Liver (tissue), 9 donors: ENCODE measurements around the gene PNLIPRP1. TPM values are rescaled to one million over a fixed set of nuclear protein-coding genes. Genes with fewer than 3 reads are reported as not detected.

Source experiments
- DNase-seq: peaks from one replicate; pipeline ENCODE4 v3.0.0-alpha.2; 2017; ENCODE audit warnings: low spot score
- H3K27ac ChIP-seq, 2 donors: one replicate each; pipeline ENCODE4 v1.7.0; 2013; ENCODE audit warnings: inconsistent platforms in 2 of 2, low read length in 2 of 2, control low read depth in 1 of 2, low read depth in 1 of 2, mild to moderate bottlenecking in 1 of 2
- H3K27me3 ChIP-seq, 4 donors: one replicate each; pipeline versions ENCODE4 v1.6.1 to v1.7.0; 2013; ENCODE audit warnings: low read length in 3 of 4, inconsistent platforms in 1 of 4, mild to moderate bottlenecking in 1 of 4, moderate library complexity in 1 of 4; ENCODE audit not compliant: control insufficient read depth in 4 of 4, insufficient read depth in 4 of 4
- H3K36me3 ChIP-seq, 4 donors: one replicate each; pipeline versions ENCODE4 v1.6.1 to v1.7.0; 2013; ENCODE audit warnings: low read length in 3 of 4, mild to moderate bottlenecking in 3 of 4, low read depth in 1 of 4, moderate library complexity in 1 of 4; ENCODE audit not compliant: control insufficient read depth in 4 of 4, insufficient read depth in 3 of 4
- H3K4me1 ChIP-seq, 4 donors: one replicate each; pipeline versions ENCODE4 v1.6.1 to v1.7.0; 2013; ENCODE audit warnings: low read length in 3 of 4, mild to moderate bottlenecking in 3 of 4, moderate library complexity in 1 of 4; ENCODE audit not compliant: control insufficient read depth in 4 of 4, insufficient read depth in 4 of 4
- H3K4me3 ChIP-seq, 3 donors: one replicate each; pipeline versions ENCODE4 v1.6.1 to v1.7.0; 2013; ENCODE audit warnings: low read length in 3 of 3, control low read depth in 1 of 3, low read depth in 1 of 3, mild to moderate bottlenecking in 1 of 3
- H3K9ac ChIP-seq, 2 donors: one replicate each; pipeline ENCODE4 v1.7.0; 2013; ENCODE audit warnings: low read length in 2 of 2, mild to moderate bottlenecking in 2 of 2, moderate library complexity in 2 of 2, control low read depth in 1 of 2, low read depth in 1 of 2
- H3K9me3 ChIP-seq, 4 donors: one replicate each; pipeline versions ENCODE4 v1.6.1 to v1.7.0; 2013; ENCODE audit warnings: low read length in 3 of 4; ENCODE audit not compliant: control insufficient read depth in 4 of 4
- CTCF ChIP-seq: fragments of 150-350 bp; IDR thresholded peaks from 2 replicates; pipeline ENCODE4 v1.5.1; 2017; ENCODE audit warnings: improper control_type of control experiment, low read depth, low read length; ENCODE audit not compliant: missing input control
- EGR1 ChIP-seq, 2 donors: IDR thresholded peaks; 2 replicates each; pipeline ENCODE4 v1.6.1; 2016 to 2018; ENCODE audit warnings: antibody characterized with exemption in 2 of 2, low read depth in 2 of 2
- FOXA1 ChIP-seq: IDR thresholded peaks from 2 replicates; pipeline ENCODE4 v1.6.1; 2016; ENCODE audit warnings: antibody characterized with exemption
- FOXA2 ChIP-seq: IDR thresholded peaks from 2 replicates; pipeline ENCODE4 v1.6.1; 2016; ENCODE audit warnings: antibody characterized with exemption
- GABPA ChIP-seq, 2 donors: IDR thresholded peaks in 1 of 2; conservative IDR thresholded peaks in 1 of 2; 2 replicates each; pipeline ENCODE4 v1.6.1; 2016; ENCODE audit warnings: antibody characterized with exemption in 2 of 2, mild to moderate bottlenecking in 1 of 2, moderate library complexity in 1 of 2
- HNF4A ChIP-seq, 2 donors: conservative IDR thresholded peaks; 2 replicates each; pipeline ENCODE4 v1.6.1; 2016; ENCODE audit warnings: antibody characterized with exemption in 2 of 2, mild to moderate bottlenecking in 2 of 2
- HNF4G ChIP-seq: IDR thresholded peaks from 2 replicates; pipeline ENCODE4 v1.6.1; 2016; ENCODE audit warnings: antibody characterized with exemption
- JUND ChIP-seq, 2 donors: IDR thresholded peaks; 2 replicates each; pipeline ENCODE4 v1.6.1; 2016; ENCODE audit warnings: antibody characterized with exemption in 2 of 2
- NR2F2 ChIP-seq: IDR thresholded peaks from 2 replicates; pipeline ENCODE4 v1.6.1; 2016; ENCODE audit warnings: antibody characterized with exemption
- RAD21 ChIP-seq, 2 donors: IDR thresholded peaks; 2 replicates each; pipeline ENCODE4 v1.6.1; 2016; ENCODE audit warnings: antibody characterized with exemption in 2 of 2, mild to moderate bottlenecking in 2 of 2
- RXRA ChIP-seq, 2 donors: IDR thresholded peaks; 2 replicates each; pipeline ENCODE4 v1.6.1; 2017 to 2018; ENCODE audit warnings: antibody characterized with exemption in 2 of 2, mild to moderate bottlenecking in 1 of 2
- SP1 ChIP-seq: IDR thresholded peaks from 2 replicates; pipeline ENCODE4 v1.6.1; 2018; ENCODE audit warnings: antibody characterized with exemption, mild to moderate bottlenecking
- TAF1 ChIP-seq: conservative IDR thresholded peaks from 2 replicates; pipeline ENCODE4 v1.6.1; 2016; ENCODE audit warnings: antibody characterized with exemption, mild to moderate bottlenecking
- YY1 ChIP-seq: IDR thresholded peaks from 2 replicates; pipeline ENCODE4 v1.6.1; 2016; ENCODE audit warnings: antibody characterized with exemption, mild to moderate bottlenecking
- WGBS: extraction: QIAGEN DNeasy Blood & Tissue Kit; methylation state at CpG from one replicate; pipeline ENCODE4 v1.1.7; 2013; 5-methylcytosine and 5-hydroxymethylcytosine counted together
- polyA plus RNA-seq, 2 donors: library from polyadenylated mRNA; stranded (reverse) in 1 of 2; unstranded in 1 of 2; fragments of 200-250 nt in 1 of 2; fragments of >200 nt in 1 of 2; fragmentation: Nextera tagmentation in 1 of 2; extraction: Ambion mirVana in 1 of 2; gene quantifications; one replicate each; pipeline versions ENCODE4 v1.2.1 to v1.2.3, GENCODE V29; 2013 to 2015
- total RNA-seq, 2 donors: library from RNA; depleted of rRNA; stranded (reverse); fragments of >200 nt; gene quantifications; one replicate each; pipeline ENCODE4 v1.2.3, GENCODE V29; 2014
- TF ChIP-seq, protein P1 (sequence below): IDR thresholded peaks from 2 replicates; pipeline ENCODE4 v1.6.1; 2016; ENCODE audit warnings: antibody characterized with exemption, mild to moderate bottlenecking
- TF ChIP-seq, protein P2 (sequence below): IDR thresholded peaks from 2 replicates; pipeline ENCODE4 v1.6.1; 2016; ENCODE audit warnings: antibody characterized with exemption
- TF ChIP-seq, protein P3 (sequence below): IDR thresholded peaks from 2 replicates; pipeline ENCODE4 v1.6.1; 2016; ENCODE audit warnings: antibody characterized with exemption
- TF ChIP-seq, protein P4 (sequence below): IDR thresholded peaks from 2 replicates; pipeline ENCODE4 v1.6.1; 2016; ENCODE audit warnings: antibody characterized with exemption
- donor health status: healthy.
- donor health status: healthy.
- donor health status: healthy.
- donor health status: healthy.
- donor health status: healthy.

PNLIPRP1 gene
- total and polyA plus RNA-seq, 4 donors: not detected

DNA sequence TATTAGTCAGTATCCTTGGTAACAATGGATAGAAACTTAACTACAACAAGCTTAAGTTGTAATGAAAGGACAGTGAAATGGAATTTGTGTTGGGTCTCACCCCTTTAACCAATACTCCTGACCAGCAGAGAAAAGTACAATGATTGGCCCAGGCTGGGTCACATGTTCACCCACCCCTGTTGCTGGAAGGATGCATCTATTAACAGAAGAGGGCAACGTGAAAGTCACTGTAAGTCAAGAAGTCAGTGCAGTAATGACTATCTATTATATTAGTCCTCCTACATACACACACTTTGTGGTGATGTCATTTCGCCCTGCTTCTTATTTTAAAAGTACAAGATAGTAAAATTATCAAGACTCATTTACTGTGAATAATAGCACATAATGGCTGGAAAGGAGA, 46.2 kb downstream of the PNLIPRP1 start:
- H3K4me1 ChIP-seq: no peaks in the 10 kb centered on the region
- WGBS: 45% methylated on average over 2 of the region's 2 CpGs
- no peaks in the 10 kb centered on the region for H3K36me3 ChIP-seq
- no peak overlapping the region for H3K9ac ChIP-seq
- no peak overlapping the region for H3K4me3 ChIP-seq
- no peaks in the 10 kb centered on the region for H3K9me3 ChIP-seq
- no peaks in the 10 kb centered on the region for H3K27me3 ChIP-seq
- no peak overlapping the region for H3K27ac ChIP-seq
- no peak for DNase-seq
- no peak for TF ChIP-seq JUND (IDR thresholded peaks at IDR 0.05)
- TF ChIP-seq, protein P1, sequence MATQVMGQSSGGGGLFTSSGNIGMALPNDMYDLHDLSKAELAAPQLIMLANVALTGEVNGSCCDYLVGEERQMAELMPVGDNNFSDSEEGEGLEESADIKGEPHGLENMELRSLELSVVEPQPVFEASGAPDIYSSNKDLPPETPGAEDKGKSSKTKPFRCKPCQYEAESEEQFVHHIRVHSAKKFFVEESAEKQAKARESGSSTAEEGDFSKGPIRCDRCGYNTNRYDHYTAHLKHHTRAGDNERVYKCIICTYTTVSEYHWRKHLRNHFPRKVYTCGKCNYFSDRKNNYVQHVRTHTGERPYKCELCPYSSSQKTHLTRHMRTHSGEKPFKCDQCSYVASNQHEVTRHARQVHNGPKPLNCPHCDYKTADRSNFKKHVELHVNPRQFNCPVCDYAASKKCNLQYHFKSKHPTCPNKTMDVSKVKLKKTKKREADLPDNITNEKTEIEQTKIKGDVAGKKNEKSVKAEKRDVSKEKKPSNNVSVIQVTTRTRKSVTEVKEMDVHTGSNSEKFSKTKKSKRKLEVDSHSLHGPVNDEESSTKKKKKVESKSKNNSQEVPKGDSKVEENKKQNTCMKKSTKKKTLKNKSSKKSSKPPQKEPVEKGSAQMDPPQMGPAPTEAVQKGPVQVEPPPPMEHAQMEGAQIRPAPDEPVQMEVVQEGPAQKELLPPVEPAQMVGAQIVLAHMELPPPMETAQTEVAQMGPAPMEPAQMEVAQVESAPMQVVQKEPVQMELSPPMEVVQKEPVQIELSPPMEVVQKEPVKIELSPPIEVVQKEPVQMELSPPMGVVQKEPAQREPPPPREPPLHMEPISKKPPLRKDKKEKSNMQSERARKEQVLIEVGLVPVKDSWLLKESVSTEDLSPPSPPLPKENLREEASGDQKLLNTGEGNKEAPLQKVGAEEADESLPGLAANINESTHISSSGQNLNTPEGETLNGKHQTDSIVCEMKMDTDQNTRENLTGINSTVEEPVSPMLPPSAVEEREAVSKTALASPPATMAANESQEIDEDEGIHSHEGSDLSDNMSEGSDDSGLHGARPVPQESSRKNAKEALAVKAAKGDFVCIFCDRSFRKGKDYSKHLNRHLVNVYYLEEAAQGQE: no peak
- TF ChIP-seq TAF1: no peak
- TF ChIP-seq, protein P2, sequence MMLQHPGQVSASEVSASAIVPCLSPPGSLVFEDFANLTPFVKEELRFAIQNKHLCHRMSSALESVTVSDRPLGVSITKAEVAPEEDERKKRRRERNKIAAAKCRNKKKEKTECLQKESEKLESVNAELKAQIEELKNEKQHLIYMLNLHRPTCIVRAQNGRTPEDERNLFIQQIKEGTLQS: no peak
- no peak for TF ChIP-seq FOXA1
- TF ChIP-seq RXRA (IDR thresholded peaks at IDR 0.05): no peak
- TF ChIP-seq HNF4G: no peak
- no peak for TF ChIP-seq GABPA (IDR thresholded peaks at IDR 0.05 in 1 of 2, conservative IDR thresholded peaks at IDR 0.05 in 1 of 2)
- no peak for TF ChIP-seq CTCF
- no peak for TF ChIP-seq NR2F2
- TF ChIP-seq, protein P3, sequence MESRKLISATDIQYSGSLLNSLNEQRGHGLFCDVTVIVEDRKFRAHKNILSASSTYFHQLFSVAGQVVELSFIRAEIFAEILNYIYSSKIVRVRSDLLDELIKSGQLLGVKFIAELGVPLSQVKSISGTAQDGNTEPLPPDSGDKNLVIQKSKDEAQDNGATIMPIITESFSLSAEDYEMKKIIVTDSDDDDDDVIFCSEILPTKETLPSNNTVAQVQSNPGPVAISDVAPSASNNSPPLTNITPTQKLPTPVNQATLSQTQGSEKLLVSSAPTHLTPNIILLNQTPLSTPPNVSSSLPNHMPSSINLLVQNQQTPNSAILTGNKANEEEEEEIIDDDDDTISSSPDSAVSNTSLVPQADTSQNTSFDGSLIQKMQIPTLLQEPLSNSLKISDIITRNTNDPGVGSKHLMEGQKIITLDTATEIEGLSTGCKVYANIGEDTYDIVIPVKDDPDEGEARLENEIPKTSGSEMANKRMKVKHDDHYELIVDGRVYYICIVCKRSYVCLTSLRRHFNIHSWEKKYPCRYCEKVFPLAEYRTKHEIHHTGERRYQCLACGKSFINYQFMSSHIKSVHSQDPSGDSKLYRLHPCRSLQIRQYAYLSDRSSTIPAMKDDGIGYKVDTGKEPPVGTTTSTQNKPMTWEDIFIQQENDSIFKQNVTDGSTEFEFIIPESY: no peak
- no peak for TF ChIP-seq YY1
- no peak for TF ChIP-seq HNF4A (conservative IDR thresholded peaks at IDR 0.05)
- TF ChIP-seq RAD21 (IDR thresholded peaks at IDR 0.05): no peak
- no peak for TF ChIP-seq EGR1 (IDR thresholded peaks at IDR 0.05; ENCODE audit: low read depth in 2 of 2)
- no peak for TF ChIP-seq FOXA2
- TF ChIP-seq, protein P4, sequence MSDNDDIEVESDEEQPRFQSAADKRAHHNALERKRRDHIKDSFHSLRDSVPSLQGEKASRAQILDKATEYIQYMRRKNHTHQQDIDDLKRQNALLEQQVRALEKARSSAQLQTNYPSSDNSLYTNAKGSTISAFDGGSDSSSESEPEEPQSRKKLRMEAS: no peak

DNA sequence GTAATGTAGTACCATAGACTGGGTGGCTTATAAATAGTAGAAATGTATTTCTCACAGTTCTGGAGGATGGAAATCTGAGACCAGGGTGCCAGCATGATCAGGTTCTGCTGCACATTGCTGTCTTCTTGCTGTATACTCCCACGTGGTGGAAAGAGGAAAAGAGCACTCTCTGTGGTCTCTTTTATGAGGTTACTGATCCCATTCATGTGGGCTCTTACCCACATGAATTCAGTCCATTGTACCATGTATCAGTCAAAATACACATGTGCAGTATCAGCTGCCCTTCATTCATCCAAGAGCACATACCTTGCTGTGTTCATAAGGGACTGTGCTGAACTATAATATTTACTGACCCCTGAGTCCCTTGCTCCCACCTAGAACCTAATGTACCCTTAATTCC, 47.1 kb downstream of the PNLIPRP1 start:
- H3K4me3 ChIP-seq: no peak overlapping the region
- 11% methylated on average over 1 of the region's 1 CpG for WGBS
- H3K27me3 ChIP-seq: no peaks in the 10 kb centered on the region
- H3K9me3 ChIP-seq: no peaks in the 10 kb centered on the region
- no peaks in the 10 kb centered on the region for H3K36me3 ChIP-seq
- no peaks in the 10 kb centered on the region for H3K4me1 ChIP-seq
- H3K27ac ChIP-seq: no peak overlapping the region
- DNase-seq: no peak
- H3K9ac ChIP-seq: no peak overlapping the region
- TF ChIP-seq JUND (IDR thresholded peaks at IDR 0.05): no peak
- TF ChIP-seq YY1: no peak
- TF ChIP-seq, protein P1: no peak
- TF ChIP-seq NR2F2: no peak
- no peak for TF ChIP-seq EGR1 (IDR thresholded peaks at IDR 0.05; ENCODE audit: low read depth in 2 of 2)
- TF ChIP-seq HNF4A (conservative IDR thresholded peaks at IDR 0.05): no peak
- TF ChIP-seq RAD21 (IDR thresholded peaks at IDR 0.05): no peak
- TF ChIP-seq GABPA (IDR thresholded peaks at IDR 0.05 in 1 of 2, conservative IDR thresholded peaks at IDR 0.05 in 1 of 2): no peak
- TF ChIP-seq HNF4G: no peak
- TF ChIP-seq SP1: no peak
- no peak for TF ChIP-seq CTCF
- no peak for TF ChIP-seq FOXA2
- TF ChIP-seq FOXA1: no peak
- no peak for TF ChIP-seq TAF1
